NOMO-1 treated with DMSO at 0.1 percent for 48 hours (cell line): ENCODE results near the gene PCDH12.

Experiments
- DNase-seq: peaks from one replicate; lab custom pipeline; 2025; ENCODE audit not compliant: unreplicated experiment; lab: John Stamatoyannopoulos, UW

Gene PCDH12

GRCh38 chr5:141958113-141958512 is at the start of gene PCDH12:
Gene PCDH12 (minus strand): TSS chr5:141958202. CDS start chr5:141957851, 351 bp downstream.
- DNase-seq, result peak; percentile 42

DNA sequence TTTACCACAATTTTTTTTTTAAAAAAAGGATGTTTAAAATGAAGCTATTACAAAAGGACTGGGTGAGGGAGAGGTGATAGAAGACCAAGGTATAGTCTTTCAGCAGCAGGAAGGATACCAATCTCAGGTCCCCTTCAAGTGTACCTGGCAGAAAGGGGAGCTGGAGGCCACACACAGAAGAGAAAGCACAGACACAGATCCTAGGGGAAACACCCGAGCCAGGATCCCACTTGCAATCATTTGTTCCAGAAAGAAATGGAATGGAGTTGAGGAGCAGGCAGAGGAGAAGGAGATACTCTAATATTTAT is 49.2 kb upstream of the PCDH12 start:
- DNase-seq, result no peak

- peak; percentile 61 for DNase-seq
Measured at GRCh38 chr5:142006363-142007236, 48.6 kb upstream of the PCDH12 start.

GRCh38 chr5:142003266-142003800 is 45.3 kb upstream of the PCDH12 start:
- DNase-seq, result no peak

DNA sequence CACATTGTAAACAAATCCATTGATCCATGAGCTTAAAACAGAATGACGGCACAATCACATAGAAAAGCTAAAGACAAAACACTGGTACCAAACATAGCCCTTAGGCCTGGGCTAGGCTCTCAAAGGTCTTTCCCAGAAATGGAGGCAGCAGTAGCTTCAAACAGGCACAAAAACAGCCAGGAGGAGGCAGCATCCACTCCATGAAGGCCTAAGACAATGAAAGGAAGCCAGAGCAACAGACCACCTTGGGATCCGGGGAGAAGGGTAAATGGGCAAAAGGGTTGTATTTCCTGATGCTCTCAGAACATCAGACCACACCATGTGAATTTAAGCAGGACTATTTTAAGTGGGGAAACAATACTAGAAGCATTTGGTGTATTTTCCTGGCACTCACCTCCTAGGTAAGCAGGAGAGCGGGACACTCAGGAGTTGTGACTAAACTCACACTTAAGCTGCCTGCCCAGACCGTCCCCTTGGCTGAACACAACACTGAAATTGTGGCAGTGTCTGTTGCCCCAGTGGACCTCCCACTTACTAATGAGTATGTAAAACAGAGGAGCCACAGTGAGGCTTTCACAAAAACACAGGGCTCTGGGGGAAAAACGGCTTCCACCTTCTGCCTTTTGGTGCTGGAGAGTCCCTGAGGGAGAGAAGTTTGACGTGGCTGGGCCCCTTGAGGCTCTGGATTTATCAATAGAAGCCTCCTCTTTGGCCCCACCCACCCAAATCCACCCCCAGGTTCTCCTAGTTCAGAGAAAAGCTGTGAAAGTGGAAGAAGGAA is 42.9 kb upstream of the PCDH12 start:
- no peak for DNase-seq

DNA sequence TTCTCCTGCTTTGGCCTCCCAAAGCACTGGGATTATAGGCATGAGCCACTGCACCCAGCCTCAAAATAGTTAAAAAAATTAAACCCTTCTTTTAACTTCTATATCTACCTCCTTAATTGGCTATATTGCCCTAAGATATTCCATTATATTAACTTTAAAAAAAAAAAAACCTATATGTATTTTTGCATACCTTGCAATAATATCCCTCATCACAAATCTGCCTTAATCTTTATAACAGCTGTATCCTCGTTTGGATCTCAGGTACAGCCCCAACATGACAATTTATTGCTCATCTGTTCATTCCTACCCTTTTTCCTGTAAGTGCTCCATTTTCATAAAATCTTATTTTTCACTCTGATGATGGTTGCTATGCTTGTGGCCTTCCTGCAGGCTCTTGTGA is 42.2 kb upstream of the PCDH12 start:
- DNase-seq, result no peak

GRCh38 chr5:141997358-141997960 is 39.5 kb upstream of the PCDH12 start:
- DNase-seq, result no peak

DNA sequence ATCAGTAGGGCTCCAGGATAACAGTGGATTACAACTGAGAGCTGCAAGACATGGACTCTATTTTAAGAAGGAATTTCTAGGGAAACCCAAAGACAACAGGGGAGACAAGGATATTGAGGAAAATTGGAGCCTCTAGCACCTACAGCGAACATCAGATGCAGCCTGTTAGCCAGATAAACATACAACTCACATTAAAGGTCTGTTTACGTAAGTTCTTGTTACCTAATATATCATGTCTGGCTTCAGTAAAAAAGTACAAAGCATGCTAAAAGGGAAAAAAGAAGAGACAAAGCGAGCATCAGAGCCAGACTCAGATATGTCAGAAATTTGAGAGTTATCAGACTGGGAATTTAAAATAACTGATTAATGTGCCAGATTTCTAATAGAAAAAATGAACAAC is 37.7 kb upstream of the PCDH12 start:
- DNase-seq, result no peak

GRCh38 chr5:141994511-141995136 is 36.6 kb upstream of the PCDH12 start:
- no peak for DNase-seq

DNA sequence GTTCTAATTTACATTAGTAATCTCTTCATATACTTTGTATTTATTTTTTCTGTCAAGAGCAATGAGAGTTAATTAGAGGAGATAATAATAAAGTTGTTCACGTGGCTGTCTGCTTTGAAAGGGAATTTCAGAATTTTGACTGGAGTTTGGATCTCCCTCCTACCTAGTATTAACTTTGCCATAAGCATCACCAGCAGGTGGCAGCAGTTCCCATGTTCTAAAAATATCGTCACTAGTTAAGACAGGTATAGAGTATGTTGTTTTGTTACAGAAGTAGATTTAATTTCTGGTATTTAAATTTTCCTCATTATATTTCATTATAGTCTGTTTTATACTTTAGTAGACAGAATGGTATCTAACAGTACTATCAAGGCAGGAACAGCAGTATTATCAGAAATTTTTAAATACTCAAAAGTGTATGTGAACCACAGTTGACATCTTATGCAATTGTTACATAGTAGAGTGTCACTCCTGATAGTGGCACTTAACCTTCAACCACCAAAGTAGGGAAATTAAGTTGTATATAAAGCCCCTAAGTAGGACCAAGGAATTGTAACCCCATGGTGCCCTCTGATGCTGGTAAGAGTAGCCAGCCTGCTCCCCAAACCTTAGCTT is 34.5 kb upstream of the PCDH12 start:
- peak; percentile 50 for DNase-seq

- no peak for DNase-seq
Measured at GRCh38 chr5:141989720-141990119, 31.7 kb upstream of the PCDH12 start.

- no peak for DNase-seq
Measured at GRCh38 chr5:141986072-141986471, 28.1 kb upstream of the PCDH12 start.

DNA sequence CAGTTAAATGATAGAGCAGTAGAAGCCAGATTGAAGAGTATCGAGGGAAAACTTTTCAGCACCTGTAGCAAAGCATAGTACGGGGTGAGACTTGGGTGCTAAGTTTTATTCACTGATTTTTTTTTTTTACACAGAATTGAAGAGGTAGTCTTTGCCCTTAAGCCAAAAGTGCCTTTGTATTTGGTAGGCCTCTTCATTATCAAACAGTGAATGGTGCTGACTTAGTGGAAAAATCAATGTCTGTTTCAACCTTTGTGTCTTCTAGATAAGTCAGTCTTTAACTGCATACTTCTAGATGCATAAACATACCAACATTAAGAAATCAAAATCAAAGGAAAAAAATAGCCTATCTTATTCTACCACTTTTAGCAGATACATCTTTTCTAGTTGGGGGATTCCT is 24.6 kb upstream of the PCDH12 start:
- no peak for DNase-seq

- DNase-seq, result no peak
Measured at GRCh38 chr5:141978389-141978788, 20.4 kb upstream of the PCDH12 start.

GRCh38 chr5:141976176-141976575 is 18.2 kb upstream of the PCDH12 start:
- DNase-seq, result no peak

- no peak for DNase-seq
Measured at GRCh38 chr5:141973871-141974595, 16.0 kb upstream of the PCDH12 start.

- peak; percentile 79 for DNase-seq
Measured at GRCh38 chr5:141969783-141970771, 12.1 kb upstream of the PCDH12 start.

DNA sequence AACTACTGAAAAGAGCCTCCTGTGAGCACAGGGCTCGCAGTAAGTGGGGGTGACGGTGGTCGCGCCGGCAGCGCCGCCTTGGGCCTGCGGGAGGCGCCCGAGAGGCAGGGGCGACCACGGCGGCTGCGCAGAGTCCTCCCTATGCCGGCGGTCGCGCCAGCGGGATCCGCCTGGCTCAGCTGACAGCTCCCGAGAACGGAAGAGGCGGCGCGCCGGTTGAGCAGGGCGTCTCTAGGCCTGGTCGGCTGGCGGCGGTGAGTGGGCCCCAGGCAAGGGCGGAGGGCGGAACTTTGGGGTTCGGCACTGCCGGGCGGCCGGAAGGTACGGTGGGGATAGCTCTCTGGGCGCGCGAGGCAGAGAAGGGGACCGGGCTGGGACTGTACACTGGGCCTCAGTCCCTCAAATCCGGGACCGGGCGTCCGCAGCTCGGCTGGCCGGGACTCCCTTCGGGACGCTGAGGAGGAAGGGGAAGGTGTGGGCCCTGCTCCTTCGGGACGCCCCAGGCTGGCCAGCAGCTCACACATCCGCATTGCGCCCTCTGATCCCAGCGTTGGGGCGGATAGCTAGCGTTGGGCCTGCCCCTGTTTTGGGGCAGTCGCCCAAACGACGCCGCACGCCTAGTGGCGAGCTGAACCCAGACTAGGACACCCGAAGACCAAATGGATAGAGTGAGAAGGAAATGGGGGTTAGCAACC is 11.1 kb upstream of the PCDH12 start, which contains the start of gene RNF14:
Gene RNF14, plus strand, starts transcription at position 192 of the 695 bp plus-strand sequence. CDS start 4,484 bp downstream, outside the sequence.
- peak; percentile 97 for DNase-seq
